ENCODE data around the gene KRT4. TPM values are rescaled to one million over a fixed set of nuclear protein-coding genes. Genes with fewer than 3 reads are reported as not detected.

The KRT4 gene
- total and polyA plus RNA-seq, 2 donors from 2014 or later: 0.15 TPM; not detected in 1

DNA sequence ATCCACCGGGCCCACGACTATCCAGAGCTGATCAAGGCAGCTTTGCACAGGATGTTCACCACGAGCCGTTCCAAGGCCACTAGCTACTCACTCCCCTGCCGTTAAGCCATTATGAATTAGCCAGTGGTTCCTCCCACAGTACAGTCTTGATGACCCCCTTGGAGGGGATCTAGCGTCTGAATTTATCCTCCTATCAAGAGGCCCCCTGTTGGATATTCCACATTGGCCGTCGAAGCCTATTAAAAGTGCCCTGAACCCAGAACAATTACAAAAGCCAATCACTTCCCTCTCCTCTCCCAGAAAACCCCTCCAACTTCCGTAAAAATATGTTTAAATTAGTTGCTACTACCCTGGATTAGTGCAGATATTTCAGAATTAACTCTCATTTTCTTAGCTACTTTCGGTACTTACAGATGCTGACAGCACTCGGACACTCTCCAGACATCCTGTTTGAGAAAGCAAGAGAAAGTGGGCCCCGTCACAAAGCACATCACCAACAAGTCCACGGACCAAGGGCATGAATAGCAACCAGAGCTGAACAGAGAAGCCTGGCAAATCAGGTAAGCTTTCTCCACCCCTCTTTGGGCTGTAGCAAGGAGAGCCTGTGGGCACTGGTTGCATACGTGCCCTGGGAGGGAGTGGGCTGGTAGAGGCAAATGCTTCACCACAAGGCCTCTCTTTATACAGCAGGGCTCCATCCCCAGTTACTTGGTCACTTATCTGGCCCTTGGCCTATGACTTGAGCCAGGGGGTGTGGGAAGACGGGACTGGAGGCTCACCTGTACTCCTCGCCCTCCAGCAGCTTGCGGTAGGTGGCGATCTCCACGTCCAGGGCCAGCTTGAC, 23.3 kb downstream of the KRT4 start:
- Histone ChIP-seq H3K9ac (ENCODE audit: low read length in 3 of 3) (no peak overlapping the region), H3K27me3 (ENCODE audit: control insufficient read depth, insufficient read depth, low read length) (no peaks in the 10 kb centered on the region)

DNA sequence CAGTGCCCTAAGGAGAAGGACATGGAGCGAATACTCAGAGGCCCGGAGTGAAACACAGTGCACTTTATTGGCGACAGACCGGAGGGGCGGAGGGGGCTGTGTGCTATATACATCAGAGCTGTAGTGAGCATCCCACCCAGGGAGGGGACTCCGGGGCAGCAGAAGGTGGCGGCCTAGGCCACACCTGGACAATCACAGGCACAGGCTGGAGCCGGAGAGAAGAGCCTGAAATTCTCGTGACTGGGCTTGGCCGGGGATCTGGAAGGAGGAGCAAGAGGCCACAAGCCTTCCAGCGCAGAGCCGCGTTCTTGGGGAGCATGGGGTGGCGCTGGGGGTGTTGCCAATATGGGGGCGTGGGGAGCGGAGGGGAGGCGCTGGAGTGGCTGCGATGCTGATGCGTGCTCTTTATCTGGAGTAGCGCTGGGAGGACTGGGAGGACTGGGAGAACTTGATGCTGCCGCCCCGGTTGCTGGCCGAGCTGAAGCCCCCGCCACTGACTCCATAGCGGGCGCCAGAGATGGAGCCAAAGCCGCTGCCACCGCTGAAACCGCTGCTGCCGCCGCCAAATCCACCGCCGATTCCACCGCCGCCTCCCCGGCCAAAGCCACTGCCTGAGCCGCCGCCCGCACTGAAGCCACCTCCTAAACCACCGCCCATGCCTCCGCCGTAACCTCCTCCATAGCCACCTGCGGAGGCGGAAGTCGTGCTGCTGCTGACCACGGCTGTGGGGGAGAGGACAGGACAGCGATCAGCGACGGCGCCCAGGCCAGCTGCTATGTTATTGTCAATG, 24.1 kb downstream of the KRT4 start:
- FAIRE-seq: no peak
- no peak overlapping the region for H3K9ac ChIP-seq (ENCODE audit: low read length in 3 of 3)
- peak; percentile 48 to 74 (median 52) for DNase-seq
- peaks cover 0 to 2% (median 0%) of the 10 kb centered on the region in 3 donors for H3K4me1 ChIP-seq (ENCODE audit: control insufficient read depth in 2 of 3, insufficient read depth in 2 of 3, low read depth in 1 of 3, low read length in 3 of 3)
- intact Hi-C loops (cut with DNase I): no loop called here
- H3K27ac ChIP-seq (ENCODE audit: low read depth in 2 of 2, low read length in 2 of 2): no peak overlapping the region
- H3K4me3 ChIP-seq (ENCODE audit: low read length in 3 of 3): no peak overlapping the region
- H3K27me3 ChIP-seq (ENCODE audit: control insufficient read depth, insufficient read depth, low read length): no peaks in the 10 kb centered on the region
- TF ChIP-seq, protein P1, sequence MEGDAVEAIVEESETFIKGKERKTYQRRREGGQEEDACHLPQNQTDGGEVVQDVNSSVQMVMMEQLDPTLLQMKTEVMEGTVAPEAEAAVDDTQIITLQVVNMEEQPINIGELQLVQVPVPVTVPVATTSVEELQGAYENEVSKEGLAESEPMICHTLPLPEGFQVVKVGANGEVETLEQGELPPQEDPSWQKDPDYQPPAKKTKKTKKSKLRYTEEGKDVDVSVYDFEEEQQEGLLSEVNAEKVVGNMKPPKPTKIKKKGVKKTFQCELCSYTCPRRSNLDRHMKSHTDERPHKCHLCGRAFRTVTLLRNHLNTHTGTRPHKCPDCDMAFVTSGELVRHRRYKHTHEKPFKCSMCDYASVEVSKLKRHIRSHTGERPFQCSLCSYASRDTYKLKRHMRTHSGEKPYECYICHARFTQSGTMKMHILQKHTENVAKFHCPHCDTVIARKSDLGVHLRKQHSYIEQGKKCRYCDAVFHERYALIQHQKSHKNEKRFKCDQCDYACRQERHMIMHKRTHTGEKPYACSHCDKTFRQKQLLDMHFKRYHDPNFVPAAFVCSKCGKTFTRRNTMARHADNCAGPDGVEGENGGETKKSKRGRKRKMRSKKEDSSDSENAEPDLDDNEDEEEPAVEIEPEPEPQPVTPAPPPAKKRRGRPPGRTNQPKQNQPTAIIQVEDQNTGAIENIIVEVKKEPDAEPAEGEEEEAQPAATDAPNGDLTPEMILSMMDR (IDR thresholded peaks at IDR 0.05; ENCODE audit: borderline replicate concordance, extremely low read depth, insufficient read depth): no peak
- no peaks in the 10 kb centered on the region for H3K9me3 ChIP-seq (ENCODE audit: control insufficient read depth in 2 of 3, insufficient read depth in 1 of 3, low read length in 3 of 3)
- H3K36me3 ChIP-seq (ENCODE audit: control insufficient read depth in 2 of 3, insufficient read depth in 3 of 3, low read length in 3 of 3): no peaks in the 10 kb centered on the region

More for the DNA sequence above, 23.3 kb downstream of the KRT4 start:
- peaks cover 0 to 2% (median 0%) of the 10 kb centered on the region in 3 donors for H3K4me1 ChIP-seq (ENCODE audit: control insufficient read depth in 2 of 3, insufficient read depth in 2 of 3, low read depth in 1 of 3, low read length in 3 of 3)
- H3K9me3 ChIP-seq (ENCODE audit: control insufficient read depth in 2 of 3, insufficient read depth in 1 of 3, low read length in 3 of 3): no peaks in the 10 kb centered on the region
- DNase-seq (no peak), FAIRE-seq (no peak)
- no peak overlapping the region for H3K27ac ChIP-seq (ENCODE audit: low read depth in 2 of 2, low read length in 2 of 2)
- H3K36me3 ChIP-seq (ENCODE audit: control insufficient read depth in 2 of 3, insufficient read depth in 3 of 3, low read length in 3 of 3): no peaks in the 10 kb centered on the region
- intact Hi-C loops (cut with DNase I): no loop called here
- TF ChIP-seq, protein P1 (IDR thresholded peaks at IDR 0.05; ENCODE audit: borderline replicate concordance, extremely low read depth, insufficient read depth): no peak
- no peak overlapping the region for H3K4me3 ChIP-seq (ENCODE audit: low read length in 3 of 3)

DNA sequence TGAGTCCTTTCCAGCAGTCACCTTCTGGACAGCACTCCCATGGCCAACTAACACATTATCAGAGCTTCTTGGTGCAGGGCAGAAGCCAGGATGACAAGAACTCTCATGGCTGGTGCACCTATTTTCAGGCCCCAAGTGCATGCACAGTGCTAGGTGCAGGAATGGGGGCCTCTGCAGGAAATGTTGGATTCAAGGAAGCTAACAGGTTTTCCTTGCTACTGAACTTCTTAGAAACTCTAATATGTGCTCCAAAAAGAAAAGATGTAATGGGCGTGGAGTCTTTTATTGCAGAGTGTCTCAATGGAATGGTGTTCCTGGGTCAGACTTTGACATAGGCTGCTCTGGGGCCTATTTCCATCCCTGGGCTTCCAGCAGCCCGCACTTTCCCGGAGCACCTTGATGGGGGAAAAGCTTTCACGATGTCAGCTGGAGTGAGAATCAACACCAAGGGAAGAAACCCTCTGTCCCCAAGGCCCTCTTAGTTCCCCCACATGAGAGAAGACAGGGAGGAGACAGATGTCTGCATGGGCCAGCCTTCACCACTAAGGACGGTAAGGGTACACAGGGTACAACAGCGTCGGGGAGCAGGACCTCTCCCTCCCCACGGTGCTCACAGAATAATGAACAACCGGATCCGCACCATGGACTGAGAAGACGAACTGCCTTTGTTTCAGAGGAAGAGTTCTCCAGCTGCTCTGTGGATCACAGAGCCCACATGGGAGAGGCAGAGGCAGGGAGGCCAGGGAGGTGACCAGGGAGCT, 24.9 kb downstream of the KRT4 start:
- DNase-seq: no peak
- peaks cover 0 to 2% (median 0%) of the 10 kb centered on the region in 3 donors for H3K4me1 ChIP-seq (ENCODE audit: control insufficient read depth in 2 of 3, insufficient read depth in 2 of 3, low read depth in 1 of 3, low read length in 3 of 3)
- no peaks in the 10 kb centered on the region for H3K36me3 ChIP-seq (ENCODE audit: control insufficient read depth in 2 of 3, insufficient read depth in 3 of 3, low read length in 3 of 3)
- FAIRE-seq: no peak
- H3K9me3 ChIP-seq (ENCODE audit: control insufficient read depth in 2 of 3, insufficient read depth in 1 of 3, low read length in 3 of 3): no peaks in the 10 kb centered on the region
- H3K27ac ChIP-seq (ENCODE audit: low read depth in 2 of 2, low read length in 2 of 2): no peak overlapping the region
- H3K27me3 ChIP-seq (ENCODE audit: control insufficient read depth, insufficient read depth, low read length): no peaks in the 10 kb centered on the region
- H3K9ac ChIP-seq (ENCODE audit: low read length in 3 of 3): no peak overlapping the region
- TF ChIP-seq, protein P1 (IDR thresholded peaks at IDR 0.05; ENCODE audit: borderline replicate concordance, extremely low read depth, insufficient read depth): no peak
- H3K4me3 ChIP-seq (ENCODE audit: low read length in 3 of 3): no peak overlapping the region
- intact Hi-C loops (cut with DNase I): no loop called here
